GM23338 (cell line): ENCODE data around the gene DYSF. TPM values are rescaled to one million over a fixed set of nuclear protein-coding genes. Genes with fewer than 3 reads are reported as not detected.

Experiments used
- ATAC-seq: fragments of 200-7000 bp; cut with Tn5 transposase; 3 replicates; pipeline ENCODE4 v1.9.1; 2020
- DNase-seq: peaks from one replicate; pipeline ENCODE4 v3.0.0-alpha.2; 2015; ENCODE audit warnings: low spot score
- H2AFZ ChIP-seq: fragments of 200-600 bp; sonication (generic); 2 replicates; pipeline ENCODE4 v1.8.0; 2016; ENCODE audit warnings: antibody characterized with exemption, mild to moderate bottlenecking, moderate library complexity
- H3F3A ChIP-seq: fragments of 200-600 bp; sonication (generic); replicated peaks from 2 replicates; pipeline ENCODE4 v1.8.0; 2017; ENCODE audit warnings: antibody characterized with exemption, mixed run types, low read depth
- H3K27ac ChIP-seq: fragments of 200-600 bp; sonication (generic); 2 replicates; pipeline ENCODE4 v1.6.1; 2016; ENCODE audit warnings: low read depth
- H3K27me3 ChIP-seq: fragments of 200-600 bp; sonication (generic); 2 replicates; pipeline ENCODE4 v1.8.0; 2016; ENCODE audit warnings: mild to moderate bottlenecking, mixed run types, moderate library complexity; ENCODE audit not compliant: insufficient read depth
- H3K36me3 ChIP-seq: fragments of 200-600 bp; sonication (generic); 2 replicates; pipeline ENCODE4 v1.8.0; 2016; ENCODE audit warnings: mild to moderate bottlenecking; ENCODE audit not compliant: insufficient read depth
- H3K4me1 ChIP-seq: fragments of 200-600 bp; sonication (generic); 2 replicates; pipeline ENCODE4 v1.8.0; 2016; ENCODE audit warnings: mild to moderate bottlenecking, moderate library complexity; ENCODE audit not compliant: insufficient read depth
- H3K4me2 ChIP-seq: fragments of 200-600 bp; sonication (generic); 2 replicates; pipeline ENCODE4 v1.7.1; 2017; ENCODE audit warnings: mixed run types
- H3K4me3 ChIP-seq: fragments of 200-600 bp; sonication (generic); 2 replicates; pipeline ENCODE4 v1.6.1; 2016; ENCODE audit warnings: mixed run types
- H3K79me2 ChIP-seq: fragments of 200-600 bp; sonication (generic); replicated peaks from 2 replicates; pipeline ENCODE4 v1.8.0; 2017; ENCODE audit warnings: mild to moderate bottlenecking; ENCODE audit not compliant: insufficient read depth
- H3K9me2 ChIP-seq: fragments of 200-600 bp; sonication (generic); 2 replicates; pipeline ENCODE4 v1.8.0; 2017; ENCODE audit not compliant: insufficient read depth
- H4K20me1 ChIP-seq: fragments of 200-600 bp; sonication (generic); replicated peaks from 2 replicates; pipeline ENCODE4 v1.8.0; 2017; ENCODE audit warnings: mild to moderate bottlenecking; ENCODE audit not compliant: insufficient read depth
- H3K27ac Mint-ChIP-seq: 2 replicates; pipeline ENCODE4 v1.8.0; 2020; ENCODE audit warnings: inconsistent platforms, mild to moderate bottlenecking, moderate library complexity, mixed read lengths
- H3K27me3 Mint-ChIP-seq: 3 replicates; pipeline ENCODE4 v1.8.0; 2022; ENCODE audit warnings: low read depth, mild to moderate bottlenecking, moderate library complexity, mixed read lengths, inconsistent platforms; ENCODE audit not compliant: insufficient read depth, poor library complexity
- H3K36me3 Mint-ChIP-seq: 3 replicates; pipeline ENCODE4 v1.8.0; 2021; ENCODE audit warnings: low read depth, mild to moderate bottlenecking, inconsistent platforms, moderate library complexity, mixed read lengths
- H3K4me1 Mint-ChIP-seq: 3 replicates; pipeline ENCODE4 v1.8.0; 2020; ENCODE audit warnings: mild to moderate bottlenecking, inconsistent platforms, mixed read lengths
- H3K4me3 Mint-ChIP-seq: 3 replicates; pipeline ENCODE4 v1.8.0; 2021; ENCODE audit warnings: moderate library complexity, mild to moderate bottlenecking, inconsistent platforms, mixed read lengths
- H3K9me3 Mint-ChIP-seq: 3 replicates; pipeline ENCODE4 v1.8.0; 2020; ENCODE audit warnings: moderate library complexity, mild to moderate bottlenecking, inconsistent platforms, mixed read lengths
- CREB1 ChIP-seq: fragments of 250-450 bp; sonication (Bioruptor Pico); IDR thresholded peaks from 2 replicates; pipeline ENCODE4 v1.5.0; 2020; ENCODE audit warnings: low read depth, mild to moderate bottlenecking, moderate library complexity
- EZH2 ChIP-seq: fragments of 200-600 bp; sonication (generic); IDR thresholded peaks from one replicate; pipeline ENCODE4 v1.8.0; 2017; ENCODE audit warnings: antibody characterized with exemption, mild to moderate bottlenecking, low read depth; ENCODE audit not compliant: unreplicated experiment
- JUNB ChIP-seq: IDR thresholded peaks from one replicate; pipeline ENCODE4 v1.6.1; 2016; ENCODE audit warnings: antibody characterized with exemption; ENCODE audit not compliant: unreplicated experiment
- POLR2AphosphoS5 ChIP-seq: IDR thresholded peaks from 2 replicates; pipeline ENCODE4 v1.6.1; 2016; ENCODE audit warnings: antibody characterized with exemption, low read depth
- STAT1 ChIP-seq: IDR thresholded peaks from one replicate; pipeline ENCODE4 v1.6.1; 2016; ENCODE audit warnings: antibody characterized with exemption; ENCODE audit not compliant: unreplicated experiment
- ZNF114 ChIP-seq: fragments of 250-450 bp; sonication (Bioruptor Pico); IDR thresholded peaks from 2 replicates; pipeline ENCODE4 v1.5.0; 2020; ENCODE audit warnings: mild to moderate bottlenecking, moderate library complexity
- polyA plus RNA-seq: library from polyadenylated mRNA; unstranded; fragments of >200 nt; fragmentation: Nextera tagmentation; extraction: Ambion mirVana; gene quantifications from 2 replicates; pipeline ENCODE4 v1.2.1, GENCODE V29; 2016
- total RNA-seq: library from RNA; depleted of rRNA; stranded (reverse); fragments of >200 nt; shearing (Covaris generic); gene quantifications from 2 replicates; pipeline ENCODE4 v1.2.3, GENCODE V29; 2014
- TF ChIP-seq, protein P1 (sequence below): IDR thresholded peaks from 2 replicates; pipeline ENCODE4 v1.6.1; 2016; ENCODE audit warnings: antibody characterized with exemption
- TF ChIP-seq, protein P2 (sequence below): fragments of 250-450 bp; sonication (Bioruptor Pico); IDR thresholded peaks from 2 replicates; pipeline ENCODE4 v1.5.0; 2020; ENCODE audit warnings: mild to moderate bottlenecking, moderate library complexity

The DYSF gene
- total and polyA plus RNA-seq, 2 experiments from 2014 or later = 7.3 to 21.3 TPM

DNA sequence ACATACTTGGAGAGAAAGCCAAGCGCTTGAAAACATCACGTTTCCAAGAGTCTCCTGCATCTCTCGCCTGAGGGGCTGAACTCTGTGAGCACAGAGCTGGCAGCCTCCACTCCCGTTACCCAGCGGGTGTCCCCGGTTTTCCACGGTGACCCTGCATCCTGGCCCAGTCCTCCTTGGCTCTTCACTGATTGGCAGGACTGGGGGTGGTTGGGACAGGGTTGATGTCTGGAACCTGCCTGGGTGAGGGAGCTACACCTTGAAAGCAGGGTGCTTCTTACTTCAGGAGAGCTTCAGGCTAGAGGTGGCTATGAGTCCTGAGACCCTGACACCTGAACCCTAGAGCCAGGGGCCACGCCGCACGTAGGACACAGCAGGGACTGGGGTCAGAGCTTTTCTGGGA is 234.1 kb downstream of the DYSF start (continued):
- TF ChIP-seq ZNF114 (no peak), EZH2 (no peak), STAT1 (no peak), POLR2AphosphoS5 (no peak), CREB1 (CRISPR knock-in tag) (no peak), JUNB (no peak)

DNA sequence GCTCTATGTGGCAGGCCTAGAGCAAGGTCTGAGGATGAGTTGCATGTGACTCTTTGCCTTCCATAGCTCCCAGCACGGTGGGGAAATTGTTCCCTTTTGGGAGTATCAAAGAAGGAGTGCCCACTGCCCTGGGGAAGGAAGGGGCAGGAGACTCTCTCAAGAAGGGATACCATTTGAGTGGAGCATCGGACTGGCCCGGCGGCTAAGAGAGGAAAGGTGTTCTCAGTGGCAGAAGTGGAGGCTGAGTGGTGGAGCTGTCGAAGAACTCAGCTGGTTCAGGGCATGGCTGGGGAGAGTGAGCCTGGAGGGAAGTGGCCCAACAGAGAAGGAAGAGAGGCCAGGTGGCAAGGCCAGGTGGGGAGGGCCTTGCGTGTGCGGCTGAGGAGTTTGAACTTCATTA is 235.2 kb downstream of the DYSF start:
- Mint-ChIP-seq H3K4me1 (peaks cover 24% of the 10 kb centered on the region), H3K27me3 (peaks cover 17% of the 10 kb centered on the region), H3K36me3 (peaks cover 6% of the 10 kb centered on the region; the same call in 1 of the 3 replicates), H3K27ac (no peak overlapping the region), H3K4me3 (no peak overlapping the region), H3K9me3 (no peaks in the 10 kb centered on the region)
- ATAC-seq (no peak), DNase-seq (no peak)
- H3K4me2 ChIP-seq = no peak overlapping the region
- no peaks in the 10 kb centered on the region for H3K27me3 ChIP-seq
- H4K20me1 ChIP-seq = no peaks in the 10 kb centered on the region
- no peaks in the 10 kb centered on the region for H3K36me3 ChIP-seq
- no peaks in the 10 kb centered on the region for H3F3A ChIP-seq
- H3K27ac ChIP-seq = no peak overlapping the region
- no peaks in the 10 kb centered on the region for H3K9me2 ChIP-seq
- TF ChIP-seq POLR2AphosphoS5 = no peak
- TF ChIP-seq, protein P1, sequence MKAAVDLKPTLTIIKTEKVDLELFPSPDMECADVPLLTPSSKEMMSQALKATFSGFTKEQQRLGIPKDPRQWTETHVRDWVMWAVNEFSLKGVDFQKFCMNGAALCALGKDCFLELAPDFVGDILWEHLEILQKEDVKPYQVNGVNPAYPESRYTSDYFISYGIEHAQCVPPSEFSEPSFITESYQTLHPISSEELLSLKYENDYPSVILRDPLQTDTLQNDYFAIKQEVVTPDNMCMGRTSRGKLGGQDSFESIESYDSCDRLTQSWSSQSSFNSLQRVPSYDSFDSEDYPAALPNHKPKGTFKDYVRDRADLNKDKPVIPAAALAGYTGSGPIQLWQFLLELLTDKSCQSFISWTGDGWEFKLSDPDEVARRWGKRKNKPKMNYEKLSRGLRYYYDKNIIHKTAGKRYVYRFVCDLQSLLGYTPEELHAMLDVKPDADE = no peak
- TF ChIP-seq, protein P2, sequence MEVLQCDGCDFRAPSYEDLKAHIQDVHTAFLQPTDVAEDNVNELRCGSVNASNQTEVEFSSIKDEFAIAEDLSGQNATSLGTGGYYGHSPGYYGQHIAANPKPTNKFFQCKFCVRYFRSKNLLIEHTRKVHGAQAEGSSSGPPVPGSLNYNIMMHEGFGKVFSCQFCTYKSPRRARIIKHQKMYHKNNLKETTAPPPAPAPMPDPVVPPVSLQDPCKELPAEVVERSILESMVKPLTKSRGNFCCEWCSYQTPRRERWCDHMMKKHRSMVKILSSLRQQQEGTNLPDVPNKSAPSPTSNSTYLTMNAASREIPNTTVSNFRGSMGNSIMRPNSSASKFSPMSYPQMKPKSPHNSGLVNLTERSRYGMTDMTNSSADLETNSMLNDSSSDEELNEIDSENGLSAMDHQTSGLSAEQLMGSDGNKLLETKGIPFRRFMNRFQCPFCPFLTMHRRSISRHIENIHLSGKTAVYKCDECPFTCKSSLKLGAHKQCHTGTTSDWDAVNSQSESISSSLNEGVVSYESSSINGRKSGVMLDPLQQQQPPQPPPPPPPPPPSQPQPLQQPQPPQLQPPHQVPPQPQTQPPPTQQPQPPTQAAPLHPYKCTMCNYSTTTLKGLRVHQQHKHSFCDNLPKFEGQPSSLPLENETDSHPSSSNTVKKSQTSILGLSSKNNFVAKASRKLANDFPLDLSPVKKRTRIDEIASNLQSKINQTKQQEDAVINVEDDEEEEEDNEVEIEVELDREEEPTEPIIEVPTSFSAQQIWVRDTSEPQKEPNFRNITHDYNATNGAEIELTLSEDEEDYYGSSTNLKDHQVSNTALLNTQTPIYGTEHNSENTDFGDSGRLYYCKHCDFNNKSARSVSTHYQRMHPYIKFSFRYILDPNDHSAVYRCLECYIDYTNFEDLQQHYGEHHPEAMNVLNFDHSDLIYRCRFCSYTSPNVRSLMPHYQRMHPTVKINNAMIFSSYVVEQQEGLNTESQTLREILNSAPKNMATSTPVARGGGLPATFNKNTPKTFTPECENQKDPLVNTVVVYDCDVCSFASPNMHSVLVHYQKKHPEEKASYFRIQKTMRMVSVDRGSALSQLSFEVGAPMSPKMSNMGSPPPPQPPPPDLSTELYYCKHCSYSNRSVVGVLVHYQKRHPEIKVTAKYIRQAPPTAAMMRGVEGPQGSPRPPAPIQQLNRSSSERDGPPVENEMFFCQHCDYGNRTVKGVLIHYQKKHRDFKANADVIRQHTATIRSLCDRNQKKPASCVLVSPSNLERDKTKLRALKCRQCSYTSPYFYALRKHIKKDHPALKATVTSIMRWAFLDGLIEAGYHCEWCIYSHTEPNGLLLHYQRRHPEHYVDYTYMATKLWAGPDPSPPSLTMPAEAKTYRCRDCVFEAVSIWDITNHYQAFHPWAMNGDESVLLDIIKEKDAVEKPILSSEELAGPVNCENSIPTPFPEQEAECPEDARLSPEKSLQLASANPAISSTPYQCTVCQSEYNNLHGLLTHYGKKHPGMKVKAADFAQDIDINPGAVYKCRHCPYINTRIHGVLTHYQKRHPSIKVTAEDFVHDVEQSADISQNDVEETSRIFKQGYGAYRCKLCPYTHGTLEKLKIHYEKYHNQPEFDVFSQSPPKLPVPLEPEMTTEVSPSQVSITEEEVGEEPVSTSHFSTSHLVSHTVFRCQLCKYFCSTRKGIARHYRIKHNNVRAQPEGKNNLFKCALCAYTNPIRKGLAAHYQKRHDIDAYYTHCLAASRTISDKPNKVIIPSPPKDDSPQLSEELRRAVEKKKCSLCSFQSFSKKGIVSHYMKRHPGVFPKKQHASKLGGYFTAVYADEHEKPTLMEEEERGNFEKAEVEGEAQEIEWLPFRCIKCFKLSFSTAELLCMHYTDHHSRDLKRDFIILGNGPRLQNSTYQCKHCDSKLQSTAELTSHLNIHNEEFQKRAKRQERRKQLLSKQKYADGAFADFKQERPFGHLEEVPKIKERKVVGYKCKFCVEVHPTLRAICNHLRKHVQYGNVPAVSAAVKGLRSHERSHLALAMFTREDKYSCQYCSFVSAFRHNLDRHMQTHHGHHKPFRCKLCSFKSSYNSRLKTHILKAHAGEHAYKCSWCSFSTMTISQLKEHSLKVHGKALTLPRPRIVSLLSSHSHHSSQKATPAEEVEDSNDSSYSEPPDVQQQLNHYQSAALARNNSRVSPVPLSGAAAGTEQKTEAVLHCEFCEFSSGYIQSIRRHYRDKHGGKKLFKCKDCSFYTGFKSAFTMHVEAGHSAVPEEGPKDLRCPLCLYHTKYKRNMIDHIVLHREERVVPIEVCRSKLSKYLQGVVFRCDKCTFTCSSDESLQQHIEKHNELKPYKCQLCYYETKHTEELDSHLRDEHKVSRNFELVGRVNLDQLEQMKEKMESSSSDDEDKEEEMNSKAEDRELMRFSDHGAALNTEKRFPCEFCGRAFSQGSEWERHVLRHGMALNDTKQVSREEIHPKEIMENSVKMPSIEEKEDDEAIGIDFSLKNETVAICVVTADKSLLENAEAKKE = no peak
- no peaks in the 10 kb centered on the region for H3K79me2 ChIP-seq
- no peak overlapping the region for H2AFZ ChIP-seq
- H3K4me1 ChIP-seq = 0 out of 2 replicates have a peak, but pooled peaks cover 1% of the 10 kb centered on the region
- H3K4me3 ChIP-seq = no peak overlapping the region
